K562 (cell line): ENCODE results near the gene COL24A1.

Experiments used
- BACH1 ChIP-seq: fragments of 200-800 bp; sonication (Bioruptor generic); IDR thresholded peaks from 2 replicates; pipeline ENCODE4 v1.6.1; 2016; ENCODE audit warnings: missing genetic modification characterization, missing compliant biosample characterization
- ESRRA ChIP-seq: fragments of 450-650 bp; IDR thresholded peaks from 2 replicates; pipeline ENCODE4 v1.6.1; 2014; ENCODE audit warnings: low read depth, mild to moderate bottlenecking, moderate library complexity, borderline replicate concordance
- MCM7 ChIP-seq, 2 experiments: fragments of 450-650 bp; IDR thresholded peaks; 2 replicates each; pipeline ENCODE4 v1.6.1; 2016 to 2018

DNA sequence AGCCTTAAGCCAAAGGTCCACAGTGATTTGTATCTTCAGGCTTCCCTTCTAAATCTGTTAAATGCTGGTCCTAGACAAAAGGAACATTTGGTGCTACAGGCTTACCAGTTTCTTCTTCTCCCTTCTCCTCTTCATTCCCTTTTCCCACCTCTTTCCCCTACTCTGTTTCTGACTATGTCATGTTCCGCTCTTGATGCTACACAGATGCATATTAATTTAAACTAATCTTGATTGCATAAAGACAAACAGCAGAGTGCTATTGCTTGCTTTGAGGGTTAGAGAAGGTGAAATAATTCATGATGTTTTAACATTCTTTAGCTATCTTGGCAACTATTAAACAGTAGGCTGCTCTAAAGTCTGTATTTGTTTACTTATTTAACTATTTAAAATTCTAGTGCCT is 34.3 kb upstream of the COL24A1 start:
- no peak for TF ChIP-seq ESRRA
- TF ChIP-seq BACH1 = no peak
- no peak for TF ChIP-seq MCM7 (IDR thresholded peaks at IDR 0.05)
